ENCODE measurements around the gene YIF1B. TPM values are rescaled to one million over a fixed set of nuclear protein-coding genes. Genes with fewer than 3 reads are reported as not detected.
A peak's percentile ranks its signal among the peaks of the same experiment; 100 is the strongest.
"Not testable (repeated sequence)": the region's sequence is repeated elsewhere in the genome, so short reads cannot be mapped to it uniquely, and the experiment has no call there.

The YIF1B gene
- polyA plus RNA-seq (2013, experiment 1 of 2; ENCODE audit: insufficient read length), result 131 TPM
- polyA plus RNA-seq (2013, experiment 2 of 2; ENCODE audit: insufficient read length), result 107 TPM

- peak; percentile 98 for DNase-seq
Observed at GRCh38 chr19:38315657-38316476, at the start of gene YIF1B. YIF1B (minus strand) TSS chr19:38315947; CDS start chr19:38315917, 30 bp downstream.

- not testable (repeated sequence) for DNase-seq
Observed at GRCh38 chr19:38362946-38363688, 47.4 kb upstream of the YIF1B start.

- peak; percentile 69 for DNase-seq
Observed at GRCh38 chr19:38362076-38362945, 46.6 kb upstream of the YIF1B start.

GRCh38 chr19:38361633-38362075 lies 45.9 kb upstream of the YIF1B start:
- peak; percentile 77 for DNase-seq

- DNase-seq, result no peak
Observed at GRCh38 chr19:38360839-38361631, 45.3 kb upstream of the YIF1B start.

- no peak for DNase-seq
Observed at GRCh38 chr19:38360351-38360750, 44.6 kb upstream of the YIF1B start.

GRCh38 chr19:38359242-38360021 lies 43.7 kb upstream of the YIF1B start:
- no peak for DNase-seq

GRCh38 chr19:38358071-38358470 lies 42.3 kb upstream of the YIF1B start:
- no peak for DNase-seq

GRCh38 chr19:38355728-38356725 lies 40.3 kb upstream of the YIF1B start:
- no peak for DNase-seq

GRCh38 chr19:38352611-38353010 lies 36.9 kb upstream of the YIF1B start:
- no peak for DNase-seq

GRCh38 chr19:38351865-38352395 lies 36.2 kb upstream of the YIF1B start:
- no peak for DNase-seq

GRCh38 chr19:38350883-38351282 lies 35.1 kb upstream of the YIF1B start:
- DNase-seq, result no peak

GRCh38 chr19:38346837-38347236 lies 31.1 kb upstream of the YIF1B start:
- no peak for DNase-seq

- DNase-seq, result no peak
Observed at GRCh38 chr19:38340927-38341326, 25.2 kb upstream of the YIF1B start.

- DNase-seq, result peak; percentile 23
Observed at GRCh38 chr19:38339011-38339410, 23.3 kb upstream of the YIF1B start.

- DNase-seq, result no peak
Observed at GRCh38 chr19:38337360-38337653, 21.6 kb upstream of the YIF1B start.

GRCh38 chr19:38336638-38337359 lies 21.1 kb upstream of the YIF1B start:
- peak; percentile 87 for DNase-seq

GRCh38 chr19:38335949-38336637 lies 20.3 kb upstream of the YIF1B start:
- DNase-seq, result peak; percentile 97
